Fibroblast of peridontal ligament (primary cell): Measurements from ENCODE around the gene AKT1.

Source experiments
- DNase-seq: peaks from one replicate; pipeline ENCODE4 v3.0.0-alpha.2; 2010; ENCODE audit errors: extremely low read depth

Gene AKT1

GRCh38 chr14:104723651-104724406 is 71.7 kb downstream of the AKT1 start, which contains the start of gene ADSS1:
ADSS1 (plus strand) TSS chr14:104724229; CDS start chr14:104724271, 42 bp downstream.
- no peak for DNase-seq

- DNase-seq = no peak
Observed at GRCh38 chr14:104722938-104723650, 72.5 kb downstream of the AKT1 start.

- DNase-seq = no peak
Observed at GRCh38 chr14:104721505-104722431, 73.8 kb downstream of the AKT1 start.
